ENCODE data around the gene TRIM33. TPM values are rescaled to one million over a fixed set of nuclear protein-coding genes. Genes with fewer than 3 reads are reported as not detected.

TRIM33 gene
- total and polyA plus RNA-seq, 2 donors (not counting 1 experiment from before 2014, with no cell fraction given) = 17.8 to 21.5 TPM

DNA sequence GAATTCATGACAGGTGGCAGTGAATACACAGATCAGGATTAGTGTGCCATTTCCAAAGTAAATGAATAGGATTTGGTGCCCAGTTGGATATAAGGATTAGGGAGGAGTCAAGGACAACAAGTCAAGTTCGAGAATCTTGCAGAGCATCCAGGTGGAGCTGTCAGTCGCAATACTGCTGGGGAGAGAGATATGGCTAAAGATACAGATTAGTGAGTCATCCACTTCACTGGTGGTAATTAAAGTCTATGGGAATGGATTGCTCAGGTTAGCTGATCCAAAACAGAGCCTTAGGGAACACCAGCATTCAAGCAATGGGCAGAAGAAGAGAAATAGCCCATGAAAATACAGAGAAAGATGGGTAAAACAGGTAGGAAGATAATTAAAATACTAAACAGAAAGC lies 43.6 kb upstream of the TRIM33 start:
- Histone ChIP-seq H3K27me3 (ENCODE audit: control insufficient read depth, insufficient read depth, low read length) (no peaks in the 10 kb centered on the region), H4K20me1 (ENCODE audit: control insufficient read depth, extremely low read depth, insufficient read depth, low read length) (no peaks in the 10 kb centered on the region), H3K9ac (ENCODE audit: insufficient read depth, low read length) (no peak overlapping the region), H3K4me3 (replicated peaks in 1 of 4; ENCODE audit: control extremely low read depth in 1 of 4, insufficient read depth in 1 of 4, low read depth in 3 of 4, low read length in 4 of 4) (no peak overlapping the region), H3K9me3 (ENCODE audit: control insufficient read depth, insufficient read depth, low read depth, low read length) (no peaks in the 10 kb centered on the region), H2AFZ (ENCODE audit: low read length) (no peak overlapping the region), H3K4me2 (ENCODE audit: extremely low read depth, insufficient read depth, low read length) (no peak overlapping the region), H3K79me2 (ENCODE audit: control insufficient read depth, insufficient read depth, low read length) (no peaks in the 10 kb centered on the region), H3K27ac (ENCODE audit: insufficient read depth, low read length) (no peak overlapping the region), H3K4me1 (ENCODE audit: control insufficient read depth, extremely low read depth, insufficient read depth, low read length) (no peaks in the 10 kb centered on the region), H3K36me3 (ENCODE audit: control insufficient read depth, insufficient read depth, low read length) (no peaks in the 10 kb centered on the region)
- DNase-seq (ENCODE audit: low read depth in 2 of 2) = no peak
- TF ChIP-seq, protein P1, sequence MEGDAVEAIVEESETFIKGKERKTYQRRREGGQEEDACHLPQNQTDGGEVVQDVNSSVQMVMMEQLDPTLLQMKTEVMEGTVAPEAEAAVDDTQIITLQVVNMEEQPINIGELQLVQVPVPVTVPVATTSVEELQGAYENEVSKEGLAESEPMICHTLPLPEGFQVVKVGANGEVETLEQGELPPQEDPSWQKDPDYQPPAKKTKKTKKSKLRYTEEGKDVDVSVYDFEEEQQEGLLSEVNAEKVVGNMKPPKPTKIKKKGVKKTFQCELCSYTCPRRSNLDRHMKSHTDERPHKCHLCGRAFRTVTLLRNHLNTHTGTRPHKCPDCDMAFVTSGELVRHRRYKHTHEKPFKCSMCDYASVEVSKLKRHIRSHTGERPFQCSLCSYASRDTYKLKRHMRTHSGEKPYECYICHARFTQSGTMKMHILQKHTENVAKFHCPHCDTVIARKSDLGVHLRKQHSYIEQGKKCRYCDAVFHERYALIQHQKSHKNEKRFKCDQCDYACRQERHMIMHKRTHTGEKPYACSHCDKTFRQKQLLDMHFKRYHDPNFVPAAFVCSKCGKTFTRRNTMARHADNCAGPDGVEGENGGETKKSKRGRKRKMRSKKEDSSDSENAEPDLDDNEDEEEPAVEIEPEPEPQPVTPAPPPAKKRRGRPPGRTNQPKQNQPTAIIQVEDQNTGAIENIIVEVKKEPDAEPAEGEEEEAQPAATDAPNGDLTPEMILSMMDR (conservative IDR thresholded peaks at IDR 0.05 in 1 of 2, IDR thresholded peaks at IDR 0.05 in 1 of 2; ENCODE audit: low read depth in 1 of 2, low read length in 2 of 2) = no peak
- no peak for TF ChIP-seq EZH2 (IDR thresholded peaks at IDR 0.05; ENCODE audit: low read length, missing control alignments)

DNA sequence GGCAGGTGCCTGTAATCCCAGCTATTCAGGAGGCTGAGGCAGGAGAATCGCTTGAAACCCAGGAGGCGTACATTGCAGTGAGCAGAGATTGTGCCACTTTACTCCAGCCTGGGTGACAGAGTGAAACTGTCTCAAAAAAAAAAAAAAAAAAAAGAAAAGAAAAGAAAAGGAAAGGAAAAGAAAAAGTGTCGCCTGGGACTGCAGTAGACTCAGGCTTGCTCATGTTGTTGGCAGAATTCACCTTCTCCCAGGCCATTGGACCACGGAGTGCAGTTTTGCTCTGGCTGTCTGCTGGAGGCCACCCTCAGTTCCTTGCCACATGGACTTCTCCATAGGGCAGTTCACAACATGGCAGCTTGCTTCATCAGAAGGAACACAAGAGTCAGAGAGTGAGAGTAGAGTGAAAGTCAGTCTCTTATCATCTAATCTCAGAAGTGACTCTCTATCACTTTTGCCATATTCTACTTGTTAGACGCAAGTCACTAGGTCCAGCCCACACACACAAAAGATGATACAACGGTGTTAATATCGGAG lies 41.2 kb upstream of the TRIM33 start:
- DNase-seq (ENCODE audit: low read depth in 2 of 2) = no peak
- no peak overlapping the region for H3K4me3 ChIP-seq (replicated peaks in 1 of 4; ENCODE audit: control extremely low read depth in 1 of 4, insufficient read depth in 1 of 4, low read depth in 3 of 4, low read length in 4 of 4)
- H3K79me2 ChIP-seq (ENCODE audit: control insufficient read depth, insufficient read depth, low read length) = no peaks in the 10 kb centered on the region
- TF ChIP-seq, protein P1 (conservative IDR thresholded peaks at IDR 0.05 in 1 of 2, IDR thresholded peaks at IDR 0.05 in 1 of 2; ENCODE audit: low read depth in 1 of 2, low read length in 2 of 2) = no peak
- no peak for TF ChIP-seq EZH2 (IDR thresholded peaks at IDR 0.05; ENCODE audit: low read length, missing control alignments)
- no peaks in the 10 kb centered on the region for H3K27me3 ChIP-seq (ENCODE audit: control insufficient read depth, insufficient read depth, low read length)
- no peak overlapping the region for H3K9ac ChIP-seq (ENCODE audit: insufficient read depth, low read length)
- H3K4me1 ChIP-seq (ENCODE audit: control insufficient read depth, extremely low read depth, insufficient read depth, low read length) = no peaks in the 10 kb centered on the region
- no peaks in the 10 kb centered on the region for H3K9me3 ChIP-seq (ENCODE audit: control insufficient read depth, insufficient read depth, low read depth, low read length)
- H3K36me3 ChIP-seq (ENCODE audit: control insufficient read depth, insufficient read depth, low read length) = no peaks in the 10 kb centered on the region
- no peak overlapping the region for H3K4me2 ChIP-seq (ENCODE audit: extremely low read depth, insufficient read depth, low read length)
- no peak overlapping the region for H2AFZ ChIP-seq (ENCODE audit: low read length)
- no peak overlapping the region for H3K27ac ChIP-seq (ENCODE audit: insufficient read depth, low read length)
- no peaks in the 10 kb centered on the region for H4K20me1 ChIP-seq (ENCODE audit: control insufficient read depth, extremely low read depth, insufficient read depth, low read length)

DNA sequence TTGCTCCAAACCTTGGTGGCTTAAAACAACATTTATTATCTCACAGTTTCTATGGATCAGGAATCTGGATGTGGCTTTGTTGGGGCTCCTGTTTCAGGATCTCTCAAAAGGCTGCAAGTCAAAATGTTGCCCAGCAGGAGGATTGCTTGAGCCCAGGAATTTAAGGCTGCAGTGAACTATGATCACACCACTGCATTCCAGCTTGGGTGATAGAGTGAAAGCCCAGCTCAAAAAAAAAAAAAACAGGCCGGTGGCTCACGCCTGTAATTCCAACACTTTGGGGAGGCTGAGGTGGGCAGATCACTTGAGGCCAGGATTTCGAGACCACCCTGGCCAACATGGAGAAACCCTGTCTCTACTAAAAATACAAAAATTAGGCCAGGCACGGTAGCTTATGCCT lies 40.4 kb upstream of the TRIM33 start:
- Histone ChIP-seq H4K20me1 (ENCODE audit: control insufficient read depth, extremely low read depth, insufficient read depth, low read length) (no peaks in the 10 kb centered on the region), H3K4me3 (replicated peaks in 1 of 4; ENCODE audit: control extremely low read depth in 1 of 4, insufficient read depth in 1 of 4, low read depth in 3 of 4, low read length in 4 of 4) (no peak overlapping the region), H3K36me3 (ENCODE audit: control insufficient read depth, insufficient read depth, low read length) (no peaks in the 10 kb centered on the region), H3K27ac (ENCODE audit: insufficient read depth, low read length) (no peak overlapping the region), H3K4me2 (ENCODE audit: extremely low read depth, insufficient read depth, low read length) (no peak overlapping the region), H2AFZ (ENCODE audit: low read length) (no peak overlapping the region), H3K9ac (ENCODE audit: insufficient read depth, low read length) (no peak overlapping the region), H3K4me1 (ENCODE audit: control insufficient read depth, extremely low read depth, insufficient read depth, low read length) (no peaks in the 10 kb centered on the region), H3K9me3 (ENCODE audit: control insufficient read depth, insufficient read depth, low read depth, low read length) (no peaks in the 10 kb centered on the region), H3K79me2 (ENCODE audit: control insufficient read depth, insufficient read depth, low read length) (no peaks in the 10 kb centered on the region), H3K27me3 (ENCODE audit: control insufficient read depth, insufficient read depth, low read length) (no peaks in the 10 kb centered on the region)
- no peak for DNase-seq (ENCODE audit: low read depth in 2 of 2)
- TF ChIP-seq, protein P1 (conservative IDR thresholded peaks at IDR 0.05 in 1 of 2, IDR thresholded peaks at IDR 0.05 in 1 of 2; ENCODE audit: low read depth in 1 of 2, low read length in 2 of 2) = no peak
- TF ChIP-seq EZH2 (IDR thresholded peaks at IDR 0.05; ENCODE audit: low read length, missing control alignments) = no peak

Data from fibroblast of lung (primary cell).